ENCODE measurements around the gene SGMS1. TPM values are rescaled to one million over a fixed set of nuclear protein-coding genes. Genes with fewer than 3 reads are reported as not detected.

The SGMS1 gene
- total RNA-seq, 1 experiment from 2014 or later = 34.5 TPM

DNA sequence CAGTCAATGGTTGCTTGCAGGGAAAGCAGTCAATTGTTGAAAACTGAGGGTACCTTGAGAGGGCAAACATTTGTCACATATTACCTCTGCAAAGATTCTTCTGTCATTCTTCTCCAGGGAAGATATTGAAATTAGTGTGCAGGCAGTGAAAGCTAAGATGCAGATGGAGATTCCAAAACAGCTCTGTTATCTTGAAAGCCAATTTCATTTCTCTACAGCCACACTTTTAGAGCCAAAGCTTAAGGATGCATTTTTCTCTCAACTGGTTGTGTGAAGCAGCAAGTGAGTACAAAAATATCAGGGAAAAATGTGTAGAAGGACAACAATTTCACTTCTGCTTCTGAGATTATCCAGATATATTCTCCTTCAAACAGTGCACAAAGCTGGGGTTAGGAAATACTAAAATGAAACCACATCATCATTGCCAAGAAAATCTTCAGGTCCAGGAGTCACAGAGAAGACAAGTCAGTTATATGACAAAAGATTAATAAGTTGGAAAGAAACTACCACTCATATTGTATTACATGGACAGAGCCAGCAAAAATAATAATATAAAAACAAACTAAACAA lies 16.3 kb downstream of the SGMS1 start:
- H3K9me3 Mint-ChIP-seq (ENCODE audit: low read depth, unreplicated experiment) = no peaks in the 10 kb centered on the region
- H3K36me3 Mint-ChIP-seq (ENCODE audit: insufficient read depth, unreplicated experiment) = no peaks in the 10 kb centered on the region
- CTCF ChIA-PET = no interaction called here
- H3K4me1 Mint-ChIP-seq (ENCODE audit: low read depth, unreplicated experiment) = peaks cover 45% of the 10 kb centered on the region
- intact Hi-C loops (cut with micrococcal nuclease; ENCODE audit: unreplicated experiment) = no loop called here
- no peak for DNase-seq
- H3K4me3 Mint-ChIP-seq (ENCODE audit: low read depth, unreplicated experiment) = no peak overlapping the region
- no peaks in the 10 kb centered on the region for H3K27me3 Mint-ChIP-seq (ENCODE audit: unreplicated experiment)
- BruUV-seq (replicated peaks) = no TSS peak
- TF ChIP-seq, protein P1, sequence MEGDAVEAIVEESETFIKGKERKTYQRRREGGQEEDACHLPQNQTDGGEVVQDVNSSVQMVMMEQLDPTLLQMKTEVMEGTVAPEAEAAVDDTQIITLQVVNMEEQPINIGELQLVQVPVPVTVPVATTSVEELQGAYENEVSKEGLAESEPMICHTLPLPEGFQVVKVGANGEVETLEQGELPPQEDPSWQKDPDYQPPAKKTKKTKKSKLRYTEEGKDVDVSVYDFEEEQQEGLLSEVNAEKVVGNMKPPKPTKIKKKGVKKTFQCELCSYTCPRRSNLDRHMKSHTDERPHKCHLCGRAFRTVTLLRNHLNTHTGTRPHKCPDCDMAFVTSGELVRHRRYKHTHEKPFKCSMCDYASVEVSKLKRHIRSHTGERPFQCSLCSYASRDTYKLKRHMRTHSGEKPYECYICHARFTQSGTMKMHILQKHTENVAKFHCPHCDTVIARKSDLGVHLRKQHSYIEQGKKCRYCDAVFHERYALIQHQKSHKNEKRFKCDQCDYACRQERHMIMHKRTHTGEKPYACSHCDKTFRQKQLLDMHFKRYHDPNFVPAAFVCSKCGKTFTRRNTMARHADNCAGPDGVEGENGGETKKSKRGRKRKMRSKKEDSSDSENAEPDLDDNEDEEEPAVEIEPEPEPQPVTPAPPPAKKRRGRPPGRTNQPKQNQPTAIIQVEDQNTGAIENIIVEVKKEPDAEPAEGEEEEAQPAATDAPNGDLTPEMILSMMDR (IDR thresholded peaks at IDR 0.05; ENCODE audit: unreplicated experiment) = no peak
- H3K27ac Mint-ChIP-seq (ENCODE audit: unreplicated experiment) = no peak overlapping the region

DNA sequence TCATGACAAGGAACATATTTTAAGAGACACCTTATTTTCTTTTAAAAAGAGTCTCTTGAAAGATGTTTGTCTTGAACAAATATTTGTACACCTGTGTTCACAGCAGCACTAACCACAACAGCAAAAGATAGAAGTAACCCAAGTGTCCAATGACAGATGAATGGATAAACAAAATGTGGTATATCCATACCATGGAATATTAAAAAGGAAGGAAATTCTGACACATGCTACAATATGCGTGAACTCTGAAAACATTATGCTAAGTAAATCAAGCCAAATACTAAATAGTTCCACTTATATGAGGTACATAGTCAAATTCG lies 17.8 kb downstream of the SGMS1 start:
- H3K36me3 Mint-ChIP-seq (ENCODE audit: insufficient read depth, unreplicated experiment) = no peaks in the 10 kb centered on the region
- no peak for DNase-seq
- H3K27me3 Mint-ChIP-seq (ENCODE audit: unreplicated experiment) = no peaks in the 10 kb centered on the region
- H3K4me3 Mint-ChIP-seq (ENCODE audit: low read depth, unreplicated experiment) = no peak overlapping the region
- BruUV-seq (replicated peaks) = no TSS peak
- H3K4me1 Mint-ChIP-seq (ENCODE audit: low read depth, unreplicated experiment) = peaks cover 58% of the 10 kb centered on the region
- no peaks in the 10 kb centered on the region for H3K9me3 Mint-ChIP-seq (ENCODE audit: low read depth, unreplicated experiment)
- H3K27ac Mint-ChIP-seq (ENCODE audit: unreplicated experiment) = peak overlapping the region; percentile 5
- TF ChIP-seq, protein P1 (IDR thresholded peaks at IDR 0.05; ENCODE audit: unreplicated experiment) = no peak
- CTCF ChIA-PET = interaction anchor here (1.4 to 1.5 kb wide), 2 partner anchors 8 to 28 kb away, joined by 4 to 6 read pairs; no protein-coding TSS in a partner anchor
- intact Hi-C loops (cut with micrococcal nuclease; ENCODE audit: unreplicated experiment) = loop anchor here (2.0 kb wide), 1 partner anchor 27 kb away; no protein-coding TSS in a partner anchor

DNA sequence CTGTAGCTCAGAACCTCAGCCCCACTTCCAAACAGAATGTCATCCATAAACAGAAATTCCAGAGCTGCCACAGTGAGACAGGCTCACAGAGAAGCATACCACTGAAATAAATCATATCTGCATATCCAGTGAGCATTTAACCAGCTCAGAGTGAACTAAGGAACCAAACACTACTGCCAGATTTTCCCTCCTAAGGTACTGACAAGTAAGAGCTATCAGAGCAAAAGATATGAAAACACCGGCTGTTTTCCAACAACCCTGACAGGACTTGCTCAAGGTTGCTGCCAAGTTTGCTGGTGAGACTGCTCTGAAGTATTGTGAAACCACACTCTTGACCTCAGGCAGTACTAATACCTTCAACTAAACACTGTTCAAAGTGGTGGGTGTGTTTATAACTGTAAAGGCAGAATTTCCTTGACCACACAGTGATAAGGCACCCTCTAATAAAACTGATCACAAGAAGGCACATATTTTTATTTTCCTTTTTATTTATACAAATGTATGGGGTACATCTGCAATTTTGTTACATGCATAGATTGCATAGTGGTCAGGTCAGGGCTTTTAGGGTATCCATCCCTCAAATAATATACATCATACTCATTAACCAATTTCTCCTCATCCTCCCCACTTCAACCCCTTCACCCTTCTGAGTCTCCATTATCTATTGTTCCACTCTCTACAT lies 18.3 kb downstream of the SGMS1 start:
- Mint-ChIP-seq H3K27me3 (ENCODE audit: unreplicated experiment) (no peaks in the 10 kb centered on the region), H3K9me3 (ENCODE audit: low read depth, unreplicated experiment) (no peaks in the 10 kb centered on the region), H3K4me1 (ENCODE audit: low read depth, unreplicated experiment) (peaks cover 63% of the 10 kb centered on the region), H3K36me3 (ENCODE audit: insufficient read depth, unreplicated experiment) (no peaks in the 10 kb centered on the region), H3K27ac (ENCODE audit: unreplicated experiment) (peak overlapping the region; percentile 5), H3K4me3 (ENCODE audit: low read depth, unreplicated experiment) (peak overlapping the region; percentile 38)
- no TSS peak for BruUV-seq (replicated peaks)
- intact Hi-C loops (cut with micrococcal nuclease; ENCODE audit: unreplicated experiment) = loop anchor here (2.0 kb wide), 1 partner anchor 27 kb away; no protein-coding TSS in a partner anchor
- CTCF ChIA-PET = interaction anchor here (1.3 to 1.5 kb wide), 3 partner anchors 8 to 28 kb away, joined by 3 to 6 read pairs (median 4); no protein-coding TSS in a partner anchor
- TF ChIP-seq, protein P1 (IDR thresholded peaks at IDR 0.05; ENCODE audit: unreplicated experiment) = no peak
- DNase-seq = peak; percentile 50

DNA sequence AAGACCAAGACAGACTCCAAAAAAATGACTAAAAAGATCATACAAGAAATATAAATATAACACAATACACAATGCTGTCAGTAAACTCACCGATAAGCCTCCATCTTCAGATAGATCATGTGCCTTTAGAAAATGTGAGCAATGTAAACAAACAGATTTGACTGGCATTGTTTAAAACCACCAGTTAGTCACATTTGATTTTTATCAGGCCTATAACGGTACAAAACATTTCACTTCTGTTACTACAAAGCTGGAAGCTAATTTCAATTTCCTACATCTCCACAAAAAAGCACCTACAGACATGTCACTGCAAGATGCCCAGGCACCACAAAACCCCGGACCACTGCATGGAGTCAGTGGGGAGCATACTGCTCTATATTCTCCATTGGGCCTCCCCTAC lies 18.9 kb downstream of the SGMS1 start:
- intact Hi-C loops (cut with micrococcal nuclease; ENCODE audit: unreplicated experiment) = loop anchor here (2.0 kb wide), 1 partner anchor 26 kb away; no protein-coding TSS in a partner anchor
- Mint-ChIP-seq H3K4me1 (ENCODE audit: low read depth, unreplicated experiment) (peaks cover 66% of the 10 kb centered on the region), H3K36me3 (ENCODE audit: insufficient read depth, unreplicated experiment) (no peaks in the 10 kb centered on the region), H3K9me3 (ENCODE audit: low read depth, unreplicated experiment) (no peaks in the 10 kb centered on the region), H3K4me3 (ENCODE audit: low read depth, unreplicated experiment) (peak overlapping the region; percentile 38), H3K27me3 (ENCODE audit: unreplicated experiment) (no peaks in the 10 kb centered on the region), H3K27ac (ENCODE audit: unreplicated experiment) (peak overlapping the region; percentile 5)
- no peak for DNase-seq
- CTCF ChIA-PET = interaction anchor here (1.3 to 1.5 kb wide), 3 partner anchors 9 to 27 kb away, joined by 3 to 6 read pairs (median 4); no protein-coding TSS in a partner anchor
- BruUV-seq (replicated peaks) = no TSS peak
- TF ChIP-seq, protein P1 (IDR thresholded peaks at IDR 0.05; ENCODE audit: unreplicated experiment) = no peak
